GM18526 (cell line): ENCODE results near the gene AOPEP.

Experiments used
- POLR2A ChIP-seq: IDR thresholded peaks from 3 replicates; pipeline ENCODE4 v1.6.1; 2011; ENCODE audit not compliant: insufficient read length; ENCODE audit errors: extremely low read depth

Gene AOPEP

GRCh38 chr9:95135756-95136155 lies 409.3 kb downstream of the AOPEP start:
- no peak for TF ChIP-seq POLR2A
